Measurements from ENCODE around the gene CD83.

The CD83 gene

DNA sequence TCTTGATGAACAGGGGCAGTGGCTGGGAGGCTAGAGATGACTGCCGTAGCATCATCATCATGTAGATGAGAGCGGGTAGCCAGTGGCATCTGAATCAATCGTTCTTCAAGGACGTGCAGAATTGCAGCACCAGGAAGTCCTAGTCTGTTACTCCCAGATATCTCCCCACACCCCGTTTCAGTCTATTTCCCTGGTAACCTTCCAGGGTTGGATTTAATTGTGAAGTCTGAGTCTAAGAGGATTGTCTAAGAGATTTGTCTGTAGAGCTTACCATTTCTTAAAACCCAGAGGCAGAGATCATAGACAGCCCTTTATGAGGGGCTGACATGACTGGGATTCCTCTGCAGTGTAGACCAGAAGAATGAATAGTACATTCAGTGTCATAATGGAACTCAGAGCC is 16.6 kb upstream of the CD83 start:
- no peak for DNase-seq
- TF ChIP-seq CTCF (IDR thresholded peaks at IDR 0.05; ENCODE audit: low read depth, low read length, missing control alignments): no peak
- no peaks in the 10 kb centered on the region for H3K27me3 ChIP-seq (replicated peaks)
- in situ Hi-C loops (cut with HindIII; ENCODE audit: low pct_ligation_motif_present, low sequenced_read_pairs): no loop called here
- H3K27ac ChIP-seq: no peak overlapping the region
- no peaks in the 10 kb centered on the region for H3K36me3 ChIP-seq (replicated peaks)
- H3K4me3 ChIP-seq (ENCODE audit: low read depth, low read length): no peak overlapping the region

GRCh38 chr6:14102383-14102782 is 15.2 kb upstream of the CD83 start:
- Histone ChIP-seq H3K27me3 (replicated peaks) (no peaks in the 10 kb centered on the region), H3K4me3 (ENCODE audit: low read depth, low read length) (no peak overlapping the region), H3K36me3 (replicated peaks) (no peaks in the 10 kb centered on the region), H3K27ac (no peak overlapping the region)
- no peak for DNase-seq
- in situ Hi-C loops (cut with HindIII; ENCODE audit: low pct_ligation_motif_present, low sequenced_read_pairs): no loop called here
- TF ChIP-seq CTCF (IDR thresholded peaks at IDR 0.05; ENCODE audit: low read depth, low read length, missing control alignments): no peak

- H3K36me3 ChIP-seq (replicated peaks): no peaks in the 10 kb centered on the region
- no peak for TF ChIP-seq CTCF (IDR thresholded peaks at IDR 0.05; ENCODE audit: low read depth, low read length, missing control alignments)
- no peak overlapping the region for H3K4me3 ChIP-seq (ENCODE audit: low read depth, low read length)
- H3K27me3 ChIP-seq (replicated peaks): no peaks in the 10 kb centered on the region
- DNase-seq: no peak
- H3K27ac ChIP-seq: no peak overlapping the region
- in situ Hi-C loops (cut with HindIII; ENCODE audit: low pct_ligation_motif_present, low sequenced_read_pairs): no loop called here
Observed at GRCh38 chr6:14105547-14105946, 12.0 kb upstream of the CD83 start.

DNA sequence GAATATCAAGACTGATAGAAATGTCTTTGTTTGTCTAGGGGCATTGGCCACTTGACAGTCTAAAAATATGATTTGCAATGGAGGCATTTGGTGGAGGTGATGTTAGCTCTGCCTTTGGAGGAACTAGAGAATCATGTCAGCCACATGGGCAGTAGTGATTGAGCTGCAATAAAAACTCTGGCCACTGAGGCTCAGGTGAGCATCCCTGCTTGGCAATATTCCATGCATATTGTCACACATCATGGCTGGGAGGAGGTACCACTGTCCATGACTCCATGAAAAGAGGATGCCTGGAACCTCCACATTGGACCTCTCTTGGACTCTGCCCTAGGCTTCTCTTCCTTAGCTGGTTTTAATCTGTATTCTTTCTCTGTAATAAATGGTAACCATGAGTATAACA is 10.6 kb upstream of the CD83 start:
- H3K27me3 ChIP-seq (replicated peaks): no peaks in the 10 kb centered on the region
- no peak overlapping the region for H3K27ac ChIP-seq
- no peak for DNase-seq
- no peak overlapping the region for H3K4me3 ChIP-seq (ENCODE audit: low read depth, low read length)
- no peaks in the 10 kb centered on the region for H3K36me3 ChIP-seq (replicated peaks)
- TF ChIP-seq CTCF (IDR thresholded peaks at IDR 0.05; ENCODE audit: low read depth, low read length, missing control alignments): no peak
- in situ Hi-C loops (cut with HindIII; ENCODE audit: low pct_ligation_motif_present, low sequenced_read_pairs): no loop called here

DNA sequence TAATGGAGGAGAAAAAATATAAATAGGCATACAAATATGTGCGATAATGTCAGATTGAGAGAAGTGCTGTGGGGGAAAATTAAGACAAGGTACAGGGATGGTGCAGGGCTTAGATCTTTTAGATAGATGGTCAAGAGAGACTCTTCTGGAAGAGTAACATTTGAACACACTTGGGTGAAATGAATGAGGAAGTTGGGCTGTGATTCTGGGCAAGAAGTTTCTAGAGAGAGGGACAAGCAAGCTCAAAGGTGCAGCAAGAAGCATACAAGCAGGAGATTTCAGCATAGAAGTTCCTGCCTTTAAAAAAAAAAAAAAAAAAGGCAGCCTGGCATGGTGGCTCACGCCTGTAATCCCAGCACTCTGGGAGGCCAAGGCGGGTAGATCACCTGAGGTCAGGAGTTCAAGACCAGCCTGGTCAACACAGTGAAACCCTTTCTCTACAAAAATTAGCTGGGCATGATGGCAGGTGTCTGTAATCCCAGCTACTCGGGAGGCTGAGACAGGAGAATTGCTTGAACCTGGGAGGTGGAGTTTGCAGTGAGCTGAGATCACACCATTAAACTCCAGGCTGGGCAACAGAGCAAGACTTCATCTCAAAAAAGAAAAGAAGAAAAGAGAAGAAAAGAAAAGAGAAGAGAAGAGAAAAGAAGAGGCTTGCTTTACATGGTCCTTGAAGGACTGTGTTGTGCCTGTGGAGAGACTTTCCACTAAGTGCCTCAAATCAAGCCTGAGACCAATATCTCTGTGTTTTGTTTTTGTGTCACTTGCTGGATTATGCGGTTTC is 9.7 kb upstream of the CD83 start:
- Histone ChIP-seq H3K4me3 (ENCODE audit: low read depth, low read length) (no peak overlapping the region), H3K27ac (no peak overlapping the region), H3K36me3 (replicated peaks) (no peaks in the 10 kb centered on the region), H3K27me3 (replicated peaks) (no peaks in the 10 kb centered on the region)
- no peak for DNase-seq
- in situ Hi-C loops (cut with HindIII; ENCODE audit: low pct_ligation_motif_present, low sequenced_read_pairs): no loop called here
- no peak for TF ChIP-seq CTCF (IDR thresholded peaks at IDR 0.05; ENCODE audit: low read depth, low read length, missing control alignments)

All from brain microvascular endothelial cell (primary cell).